Sigmoid colon (tissue), 7 donors: Measurements from ENCODE around the gene GARNL3. TPM values are rescaled to one million over a fixed set of nuclear protein-coding genes. Genes with fewer than 3 reads are reported as not detected.

Experiments
- DNase-seq: peaks from one replicate; pipeline ENCODE4 v3.0.0-alpha.2; 2019
- H3K27ac ChIP-seq, 4 donors: fragments of 200-600 bp; sonication (generic); one replicate each; pipeline ENCODE4 v1.5.1; 2016 to 2019; ENCODE audit warnings: mild to moderate bottlenecking in 1 of 4
- H3K27me3 ChIP-seq, 3 donors: fragments of 200-600 bp; sonication (generic); one replicate each; pipeline ENCODE4 v1.5.1; 2019; ENCODE audit warnings: mild to moderate bottlenecking in 1 of 3
- H3K36me3 ChIP-seq, 4 donors: fragments of 200-600 bp; sonication (generic); one replicate each; pipeline ENCODE4 v1.5.1; 2016 to 2019
- H3K4me1 ChIP-seq, 4 donors: fragments of 200-600 bp; sonication (generic); one replicate each; pipeline ENCODE4 v1.5.1; 2017 to 2019
- H3K4me3 ChIP-seq, 4 donors: fragments of 200-600 bp; sonication (generic); one replicate each; pipeline ENCODE4 v1.5.1; 2017 to 2019; ENCODE audit warnings: mild to moderate bottlenecking in 2 of 4, moderate library complexity in 1 of 4
- H3K9me3 ChIP-seq, 4 donors: fragments of 200-600 bp in 3 of 4; sonication (generic) in 3 of 4; one replicate each; pipeline versions ENCODE4 v1.5.1 to v1.6.1; 2013 to 2019
- CTCF ChIP-seq, 4 experiments: fragments of 450-650 bp in 3 of 4; fragments of 200-600 bp in 1 of 4; IDR thresholded peaks; one replicate each; pipeline ENCODE4 v1.5.1; 2016 to 2019; ENCODE audit warnings: antibody characterized with exemption in 4 of 4, mild to moderate bottlenecking in 3 of 4, moderate library complexity in 2 of 4
- EP300 ChIP-seq, 4 donors: sonication (generic); formaldehyde crosslinking; IDR thresholded peaks; one replicate each; pipeline ENCODE4 v1.6.1; 2017; ENCODE audit warnings: antibody characterized with exemption in 4 of 4
- POLR2A ChIP-seq, 2 donors: fragments of 450-650 bp; IDR thresholded peaks; one replicate each; pipeline ENCODE4 v1.6.1; 2016; ENCODE audit warnings: antibody characterized with exemption in 2 of 2, mild to moderate bottlenecking in 2 of 2, moderate library complexity in 2 of 2
- POLR2AphosphoS5 ChIP-seq, 4 donors: sonication (generic); formaldehyde crosslinking; IDR thresholded peaks; one replicate each; pipeline ENCODE4 v1.6.1; 2017; ENCODE audit warnings: antibody characterized with exemption in 4 of 4
- WGBS, 2 donors: extraction: QIAGEN DNeasy Blood & Tissue Kit; methylation state at CpG; one replicate each; pipeline ENCODE4 v1.1.7; 2013; 5-methylcytosine and 5-hydroxymethylcytosine counted together
- intact Hi-C: fragments of 100-400 bp; cut with DNase I; formaldehyde crosslinking; loops from one replicate; pipeline ENCODE4 v1.15.1; 2023
- polyA plus RNA-seq, 3 donors: library from polyadenylated mRNA; stranded (reverse); fragments of 200-250 nt; gene quantifications; one replicate each; pipeline ENCODE4 v1.2.3, GENCODE V29; 2013
- total RNA-seq, 4 donors: library from RNA; depleted of rRNA; stranded (reverse); fragments of >200 nt; gene quantifications; one replicate each; pipeline ENCODE4 v1.1.0, GENCODE V29; 2016
- donor health status: healthy with polysubstance abuse.
- donor health status: Bipolar disorder and iron deficiency.
- donor health status: healthy.

Gene GARNL3
- total and polyA plus RNA-seq, 7 donors: 0.92 to 28.0 (median 10.2) TPM

DNA sequence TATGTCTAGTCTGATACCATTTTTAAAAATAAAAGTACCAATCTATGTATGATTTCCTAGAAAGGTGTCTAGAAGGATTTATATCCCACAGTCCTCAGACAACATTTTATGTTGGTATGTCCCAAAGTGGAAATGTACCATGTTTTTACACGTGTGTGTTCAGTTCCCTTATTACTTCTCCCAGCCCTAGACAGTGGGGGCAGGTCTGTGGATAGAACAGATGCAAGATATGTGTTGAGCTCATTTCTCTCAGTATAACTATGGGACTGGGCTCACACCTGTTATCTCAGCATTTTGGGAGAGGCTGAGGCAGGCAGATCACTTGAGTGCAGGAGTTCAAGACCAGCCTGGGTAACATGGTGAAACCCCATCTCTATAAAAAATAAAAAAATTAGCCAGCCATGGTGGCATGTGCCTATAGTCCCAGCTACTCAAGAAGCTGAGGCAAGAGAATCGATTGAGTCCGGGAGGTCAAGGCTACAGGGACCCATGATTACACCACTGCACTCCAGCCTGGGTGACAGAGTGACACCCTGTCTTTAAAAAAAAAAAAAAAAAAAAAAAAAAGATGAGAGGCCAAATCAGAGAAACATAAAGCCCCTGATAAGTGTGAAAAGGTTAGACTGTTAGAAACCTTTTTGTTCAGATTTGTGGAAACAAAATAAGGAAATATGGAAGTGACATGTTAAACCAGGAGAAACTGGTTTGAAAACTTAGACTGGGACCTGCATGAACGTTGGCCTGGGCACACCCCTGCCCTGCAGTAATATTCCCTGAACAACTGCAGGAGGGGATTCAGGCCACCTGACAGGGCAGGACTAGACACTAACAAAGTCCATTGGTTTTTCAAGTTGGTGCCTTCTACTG is 125.0 kb downstream of the GARNL3 start:
- H3K27me3 ChIP-seq: no peaks in the 10 kb centered on the region
- no peak for DNase-seq
- whole genome bisulfite sequencing, 2 donors: 37 to 63% methylated on average over 4 of the region's 4 CpGs
- peaks cover 0 to 17% (median 14%) of the 10 kb centered on the region in 4 donors for H3K4me1 ChIP-seq
- intact Hi-C loops: no loop called here
- H3K9me3 ChIP-seq: no peaks in the 10 kb centered on the region
- H3K27ac ChIP-seq: peak overlapping the region in 1 of 4 donors; percentile 63
- TF ChIP-seq EP300 (IDR thresholded peaks at IDR 0.05) (no peak), POLR2AphosphoS5 (IDR thresholded peaks at IDR 0.05) (no peak), CTCF (IDR thresholded peaks at IDR 0.05) (no peak), POLR2A (IDR thresholded peaks at IDR 0.05) (no peak)
- H3K36me3 ChIP-seq: no peaks in the 10 kb centered on the region
- no peak overlapping the region for H3K4me3 ChIP-seq

DNA sequence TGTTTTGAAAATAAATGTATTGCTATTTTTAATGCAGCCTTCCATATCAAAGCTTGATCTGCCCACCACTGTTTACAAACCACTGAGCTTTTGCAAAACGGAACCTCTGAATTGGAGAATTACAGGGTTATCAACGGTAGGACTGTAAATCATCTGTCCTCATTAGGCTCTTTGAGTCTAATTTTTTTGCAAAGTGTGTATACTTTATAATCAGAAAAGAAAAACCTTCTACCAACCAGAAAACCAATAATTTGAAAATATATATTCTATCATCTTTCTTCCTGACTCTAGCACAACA is 125.6 kb downstream of the GARNL3 start:
- DNase-seq: no peak
- H3K36me3 ChIP-seq: no peaks in the 10 kb centered on the region
- H3K9me3 ChIP-seq: no peaks in the 10 kb centered on the region
- intact Hi-C loops: no loop called here
- WGBS, 2 donors: 21 to 44% methylated on average over 2 of the region's 2 CpGs
- TF ChIP-seq EP300 (IDR thresholded peaks at IDR 0.05) (no peak), CTCF (IDR thresholded peaks at IDR 0.05) (no peak)
- no peaks in the 10 kb centered on the region for H3K27me3 ChIP-seq
- H3K27ac ChIP-seq: no peak overlapping the region
- no peak overlapping the region for H3K4me3 ChIP-seq
- peaks cover 0 to 17% (median 14%) of the 10 kb centered on the region in 4 donors for H3K4me1 ChIP-seq

GRCh38 chr9:127390563-127390962 is 126.0 kb downstream of the GARNL3 start:
- Histone ChIP-seq H3K27me3 (no peaks in the 10 kb centered on the region), H3K36me3 (no peaks in the 10 kb centered on the region), H3K9me3 (no peaks in the 10 kb centered on the region), H3K4me1 (peaks cover 0 to 17% (median 14%) of the 10 kb centered on the region in 4 donors), H3K4me3 (no peak overlapping the region), H3K27ac (no peak overlapping the region)
- no peak for TF ChIP-seq POLR2A (IDR thresholded peaks at IDR 0.05)
- no peak for TF ChIP-seq EP300 (IDR thresholded peaks at IDR 0.05)
- TF ChIP-seq POLR2AphosphoS5 (IDR thresholded peaks at IDR 0.05): no peak
- no peak for TF ChIP-seq CTCF (IDR thresholded peaks at IDR 0.05)
- no peak for DNase-seq
- WGBS, 2 donors: 53 to 65% methylated on average over 5 of the region's 5 CpGs
- intact Hi-C loops: no loop called here

- WGBS, 2 donors: 74 to 83% methylated on average over 5 of the region's 5 CpGs
- H3K27ac ChIP-seq: no peak overlapping the region
- no peaks in the 10 kb centered on the region for H3K36me3 ChIP-seq
Observed at GRCh38 chr9:127392166-127392565, 127.6 kb downstream of the GARNL3 start.

More at GRCh38 chr9:127392166-127392565, 127.6 kb downstream of the GARNL3 start:
- intact Hi-C loops: no loop called here
- Histone ChIP-seq H3K27me3 (no peaks in the 10 kb centered on the region), H3K9me3 (no peaks in the 10 kb centered on the region), H3K4me3 (no peak overlapping the region), H3K4me1 (peaks cover 0 to 22% (median 19%) of the 10 kb centered on the region in 4 donors)
- no peak for TF ChIP-seq CTCF (IDR thresholded peaks at IDR 0.05)
- no peak for TF ChIP-seq POLR2A (IDR thresholded peaks at IDR 0.05)
- TF ChIP-seq POLR2AphosphoS5 (IDR thresholded peaks at IDR 0.05): no peak
- TF ChIP-seq EP300 (IDR thresholded peaks at IDR 0.05): no peak
- DNase-seq: no peak
